ENCODE results near the gene LEMD2. TPM values are rescaled to one million over a fixed set of nuclear protein-coding genes. Genes with fewer than 3 reads are reported as not detected.

LEMD2 gene
- total and polyA plus RNA-seq, 2 experiments from 2014 or later, result 21.5 to 67.5 TPM

GRCh38 chr6:33732385-33732784, 56.5 kb downstream of the LEMD2 start:
- H2AFZ ChIP-seq, result no peak overlapping the region
- no peak overlapping the region for H3K9ac ChIP-seq
- no peaks in the 10 kb centered on the region for H3K36me3 ChIP-seq (ENCODE audit: low read depth)
- no peak overlapping the region for H3K27ac ChIP-seq
- no peaks in the 10 kb centered on the region for H3K79me2 ChIP-seq (ENCODE audit: insufficient read depth)
- H3K9me2 ChIP-seq (ENCODE audit: insufficient read depth), result no peaks in the 10 kb centered on the region
- H3K4me2 ChIP-seq (ENCODE audit: unreplicated experiment), result no peak overlapping the region
- no peaks in the 10 kb centered on the region for H3K27me3 ChIP-seq (replicated peaks; ENCODE audit: insufficient read depth)
- H3F3A ChIP-seq (ENCODE audit: insufficient read depth), result no peaks in the 10 kb centered on the region
- H4K20me1 ChIP-seq (ENCODE audit: insufficient read depth), result no peaks in the 10 kb centered on the region
- H3K4me1 ChIP-seq (ENCODE audit: insufficient read depth), result no peaks in the 10 kb centered on the region
- WGBS, 2 experiments (ENCODE audit: low coverage in 1 of 2, low lambda C conversion rate in 2 of 2, missing lambda C conversion rate in 2 of 2), result 53 to 65% methylated on average over 6 of the region's 6 CpGs
- DNase-seq, result no peak
- H3K4me3 ChIP-seq, result no peak overlapping the region
- no peaks in the 10 kb centered on the region for H3K9me3 ChIP-seq (ENCODE audit: low read depth)
- in situ Hi-C loops (cut with MboI), result no loop called here
- no peak for TF ChIP-seq EZH2phosphoT487 (IDR thresholded peaks at IDR 0.05; ENCODE audit: insufficient read depth, low read depth)
- TF ChIP-seq EZH2 (IDR thresholded peaks at IDR 0.05; ENCODE audit: insufficient read depth, poor library complexity, severe bottlenecking), result no peak

- no peak for TF ChIP-seq EZH2phosphoT487 (IDR thresholded peaks at IDR 0.05; ENCODE audit: insufficient read depth, low read depth)
- no peak for TF ChIP-seq EZH2 (IDR thresholded peaks at IDR 0.05; ENCODE audit: insufficient read depth, poor library complexity, severe bottlenecking)
- in situ Hi-C loops (cut with MboI), result no loop called here
- DNase-seq, result no peak
- 73 to 75% methylated on average over 9 of the region's 9 CpGs for WGBS, 2 experiments (ENCODE audit: low coverage in 1 of 2, low lambda C conversion rate in 2 of 2, missing lambda C conversion rate in 2 of 2)
- no peak overlapping the region for H2AFZ ChIP-seq
- no peaks in the 10 kb centered on the region for H3K79me2 ChIP-seq (ENCODE audit: insufficient read depth)
- H3K36me3 ChIP-seq (ENCODE audit: low read depth), result no peaks in the 10 kb centered on the region
- H3K4me1 ChIP-seq (ENCODE audit: insufficient read depth), result no peaks in the 10 kb centered on the region
- no peak overlapping the region for H3K9ac ChIP-seq
- H3K4me2 ChIP-seq (ENCODE audit: unreplicated experiment), result no peak overlapping the region
- no peaks in the 10 kb centered on the region for H3F3A ChIP-seq (ENCODE audit: insufficient read depth)
- H3K4me3 ChIP-seq, result no peak overlapping the region
- H3K9me2 ChIP-seq (ENCODE audit: insufficient read depth), result no peaks in the 10 kb centered on the region
- no peaks in the 10 kb centered on the region; the same call in 1 of the 2 replicates for H3K27me3 ChIP-seq (replicated peaks; ENCODE audit: insufficient read depth)
- H3K9me3 ChIP-seq (ENCODE audit: low read depth), result no peaks in the 10 kb centered on the region
- no peak overlapping the region for H3K27ac ChIP-seq
- no peaks in the 10 kb centered on the region for H4K20me1 ChIP-seq (ENCODE audit: insufficient read depth)
Observed at GRCh38 chr6:33731751-33732282, 57.1 kb downstream of the LEMD2 start.

GRCh38 chr6:33731035-33731434, 57.9 kb downstream of the LEMD2 start:
- H3K9me3 ChIP-seq (ENCODE audit: low read depth), result no peaks in the 10 kb centered on the region
- TF ChIP-seq EZH2 (IDR thresholded peaks at IDR 0.05; ENCODE audit: insufficient read depth, poor library complexity, severe bottlenecking) (no peak), EZH2phosphoT487 (IDR thresholded peaks at IDR 0.05; ENCODE audit: insufficient read depth, low read depth) (no peak)
- no peak overlapping the region for H3K9ac ChIP-seq
- no peak overlapping the region for H3K4me2 ChIP-seq (ENCODE audit: unreplicated experiment)
- H4K20me1 ChIP-seq (ENCODE audit: insufficient read depth), result no peaks in the 10 kb centered on the region
- H3K36me3 ChIP-seq (ENCODE audit: low read depth), result no peaks in the 10 kb centered on the region
- DNase-seq, result no peak
- no peaks in the 10 kb centered on the region for H3K4me1 ChIP-seq (ENCODE audit: insufficient read depth)
- no peak overlapping the region for H2AFZ ChIP-seq
- no peaks in the 10 kb centered on the region for H3F3A ChIP-seq (ENCODE audit: insufficient read depth)
- no peak overlapping the region for H3K4me3 ChIP-seq
- in situ Hi-C loops (cut with MboI), result no loop called here
- no peaks in the 10 kb centered on the region for H3K79me2 ChIP-seq (ENCODE audit: insufficient read depth)
- 88 to 91% methylated on average over 7 of the region's 7 CpGs for WGBS, 2 experiments (ENCODE audit: low coverage in 1 of 2, low lambda C conversion rate in 2 of 2, missing lambda C conversion rate in 2 of 2)
- no peak overlapping the region for H3K27ac ChIP-seq
- H3K9me2 ChIP-seq (ENCODE audit: insufficient read depth), result no peaks in the 10 kb centered on the region
- peaks cover 5% of the 10 kb centered on the region for H3K27me3 ChIP-seq (replicated peaks; ENCODE audit: insufficient read depth)

- no peak overlapping the region for H3K4me2 ChIP-seq (ENCODE audit: unreplicated experiment)
- H3F3A ChIP-seq (ENCODE audit: insufficient read depth), result no peaks in the 10 kb centered on the region
- no peak overlapping the region for H3K9ac ChIP-seq
- no peak overlapping the region for H3K4me3 ChIP-seq
- peaks cover 9% of the 10 kb centered on the region for H3K27me3 ChIP-seq (replicated peaks; ENCODE audit: insufficient read depth)
- H3K9me2 ChIP-seq (ENCODE audit: insufficient read depth), result no peaks in the 10 kb centered on the region
- H3K79me2 ChIP-seq (ENCODE audit: insufficient read depth), result no peaks in the 10 kb centered on the region
- 75 to 82% methylated on average over 10 of the region's 10 CpGs for WGBS, 2 experiments (ENCODE audit: low coverage in 1 of 2, low lambda C conversion rate in 2 of 2, missing lambda C conversion rate in 2 of 2)
- no peak for DNase-seq
- no peaks in the 10 kb centered on the region for H3K4me1 ChIP-seq (ENCODE audit: insufficient read depth)
- H3K27ac ChIP-seq, result no peak overlapping the region
- TF ChIP-seq EZH2phosphoT487 (IDR thresholded peaks at IDR 0.05; ENCODE audit: insufficient read depth, low read depth) (no peak), EZH2 (IDR thresholded peaks at IDR 0.05; ENCODE audit: insufficient read depth, poor library complexity, severe bottlenecking) (no peak)
- in situ Hi-C loops (cut with MboI), result no loop called here
- H3K36me3 ChIP-seq (ENCODE audit: low read depth), result no peaks in the 10 kb centered on the region
- no peaks in the 10 kb centered on the region for H3K9me3 ChIP-seq (ENCODE audit: low read depth)
- no peaks in the 10 kb centered on the region for H4K20me1 ChIP-seq (ENCODE audit: insufficient read depth)
- H2AFZ ChIP-seq, result no peak overlapping the region
Observed at GRCh38 chr6:33730611-33731010, 58.3 kb downstream of the LEMD2 start.

- H4K20me1 ChIP-seq (ENCODE audit: insufficient read depth), result no peaks in the 10 kb centered on the region
- WGBS, 2 experiments (ENCODE audit: low coverage in 1 of 2, low lambda C conversion rate in 2 of 2, missing lambda C conversion rate in 2 of 2), result 68 to 72% methylated on average over 6 of the region's 6 CpGs
- H3K4me3 ChIP-seq, result no peak overlapping the region
- H3F3A ChIP-seq (ENCODE audit: insufficient read depth), result no peaks in the 10 kb centered on the region
- H2AFZ ChIP-seq, result no peak overlapping the region
- H3K36me3 ChIP-seq (ENCODE audit: low read depth), result no peaks in the 10 kb centered on the region
- no peak overlapping the region for H3K9ac ChIP-seq
- H3K4me2 ChIP-seq (ENCODE audit: unreplicated experiment), result no peak overlapping the region
- no peaks in the 10 kb centered on the region for H3K4me1 ChIP-seq (ENCODE audit: insufficient read depth)
- no peak for TF ChIP-seq EZH2 (IDR thresholded peaks at IDR 0.05; ENCODE audit: insufficient read depth, poor library complexity, severe bottlenecking)
- no peak for TF ChIP-seq EZH2phosphoT487 (IDR thresholded peaks at IDR 0.05; ENCODE audit: insufficient read depth, low read depth)
- in situ Hi-C loops (cut with MboI), result no loop called here
- H3K9me3 ChIP-seq (ENCODE audit: low read depth), result no peaks in the 10 kb centered on the region
- no peaks in the 10 kb centered on the region for H3K9me2 ChIP-seq (ENCODE audit: insufficient read depth)
- H3K27ac ChIP-seq, result no peak overlapping the region
- no peaks in the 10 kb centered on the region for H3K79me2 ChIP-seq (ENCODE audit: insufficient read depth)
- peaks cover 16% of the 10 kb centered on the region for H3K27me3 ChIP-seq (replicated peaks; ENCODE audit: insufficient read depth)
- DNase-seq, result no peak
Observed at GRCh38 chr6:33729059-33729458, 59.9 kb downstream of the LEMD2 start.
